NCI-H2196 (cell line): Measurements from ENCODE around the gene RBMS2.
"Not testable (repeated sequence)": the region's sequence is repeated elsewhere in the genome, so short reads cannot be mapped to it uniquely, and the experiment has no call there.

Experiments
- DNase-seq: peaks from one replicate; lab custom pipeline; 2025; ENCODE audit not compliant: unreplicated experiment; lab: John Stamatoyannopoulos, UW

The RBMS2 gene

GRCh38 chr12:56521590-56522371 lies at the start of gene RBMS2:
Gene RBMS2 (plus strand): TSS chr12:56521820. CDS start chr12:56522024, 204 bp downstream.
- peak; percentile 57 for DNase-seq

- DNase-seq: no peak
These were observed 47.2 kb upstream of the RBMS2 start for GRCh38 chr12:56474389-56474788.

GRCh38 chr12:56476143-56476542 lies 45.5 kb upstream of the RBMS2 start:
- no peak for DNase-seq

GRCh38 chr12:56476972-56477432 lies 44.6 kb upstream of the RBMS2 start:
- DNase-seq: no peak

GRCh38 chr12:56477521-56478225 lies 43.9 kb upstream of the RBMS2 start:
- no peak for DNase-seq

- no peak for DNase-seq
These were observed 42.0 kb upstream of the RBMS2 start for GRCh38 chr12:56479625-56480024.

- no peak for DNase-seq
These were observed 37.1 kb upstream of the RBMS2 start for GRCh38 chr12:56484566-56484965.

GRCh38 chr12:56486694-56487093 lies 34.9 kb upstream of the RBMS2 start:
- no peak for DNase-seq

GRCh38 chr12:56487448-56488040 lies 34.1 kb upstream of the RBMS2 start:
- DNase-seq: peak; percentile 60

GRCh38 chr12:56488041-56488955 lies 33.3 kb upstream of the RBMS2 start, which contains the start of gene GLS2:
Gene GLS2 (minus strand): TSS chr12:56488161. CDS start chr12:56488118, 43 bp downstream.
- DNase-seq: peak; percentile 92

GRCh38 chr12:56490360-56490759 lies 31.3 kb upstream of the RBMS2 start:
- DNase-seq: no peak

GRCh38 chr12:56493409-56494105 lies 28.1 kb upstream of the RBMS2 start:
- DNase-seq: not testable (repeated sequence)

- DNase-seq: not testable (repeated sequence)
These were observed 27.6 kb upstream of the RBMS2 start for GRCh38 chr12:56494106-56494415.

- DNase-seq: not testable (repeated sequence)
These were observed 27.1 kb upstream of the RBMS2 start for GRCh38 chr12:56494481-56494880.

GRCh38 chr12:56496704-56497103 lies 24.9 kb upstream of the RBMS2 start:
- DNase-seq: not testable (repeated sequence)

- DNase-seq: not testable (repeated sequence)
These were observed 23.3 kb upstream of the RBMS2 start for GRCh38 chr12:56498126-56498902.

GRCh38 chr12:56499452-56499851 lies 22.2 kb upstream of the RBMS2 start:
- DNase-seq: not testable (repeated sequence)

GRCh38 chr12:56499879-56500278 lies 21.7 kb upstream of the RBMS2 start:
- DNase-seq: not testable (repeated sequence)

GRCh38 chr12:56510786-56511185 lies 10.8 kb upstream of the RBMS2 start:
- no peak for DNase-seq

- DNase-seq: not testable (repeated sequence)
These were observed 7.7 kb upstream of the RBMS2 start for GRCh38 chr12:56514014-56514318.
